ENCODE results near the gene NXPH2.
A peak's percentile ranks its signal among the peaks of the same experiment; 100 is the strongest.

DNA sequence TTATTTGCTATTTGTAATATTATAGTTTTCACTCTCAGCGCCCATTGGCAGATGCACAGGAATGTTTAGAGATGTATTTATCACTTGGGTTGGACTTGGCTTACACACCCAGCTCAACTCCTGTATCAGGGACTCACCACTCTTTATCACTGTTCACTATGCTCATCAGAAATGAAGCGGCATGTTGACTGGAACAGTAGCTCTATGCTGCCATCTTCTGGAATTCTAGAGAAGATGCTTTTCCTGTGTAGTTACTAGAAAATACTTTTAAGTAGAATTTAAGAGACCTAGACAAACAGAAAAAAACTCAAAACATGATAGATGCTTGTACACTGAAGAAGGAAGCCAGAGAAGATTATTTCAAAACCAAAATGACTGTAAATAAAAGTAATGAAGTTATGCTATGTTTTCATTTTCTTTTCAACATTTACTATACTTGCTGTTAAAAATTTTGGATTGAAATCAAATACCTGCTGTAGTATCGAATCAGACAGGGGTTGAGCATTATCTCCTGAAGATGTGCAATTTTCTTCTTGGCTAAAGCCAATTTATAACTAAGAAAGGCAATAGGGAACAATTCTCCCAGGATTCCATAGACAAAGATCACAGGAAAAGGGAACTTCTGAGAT lies 47.4 kb upstream of the NXPH2 start:
- TF ChIP-seq, protein P1, sequence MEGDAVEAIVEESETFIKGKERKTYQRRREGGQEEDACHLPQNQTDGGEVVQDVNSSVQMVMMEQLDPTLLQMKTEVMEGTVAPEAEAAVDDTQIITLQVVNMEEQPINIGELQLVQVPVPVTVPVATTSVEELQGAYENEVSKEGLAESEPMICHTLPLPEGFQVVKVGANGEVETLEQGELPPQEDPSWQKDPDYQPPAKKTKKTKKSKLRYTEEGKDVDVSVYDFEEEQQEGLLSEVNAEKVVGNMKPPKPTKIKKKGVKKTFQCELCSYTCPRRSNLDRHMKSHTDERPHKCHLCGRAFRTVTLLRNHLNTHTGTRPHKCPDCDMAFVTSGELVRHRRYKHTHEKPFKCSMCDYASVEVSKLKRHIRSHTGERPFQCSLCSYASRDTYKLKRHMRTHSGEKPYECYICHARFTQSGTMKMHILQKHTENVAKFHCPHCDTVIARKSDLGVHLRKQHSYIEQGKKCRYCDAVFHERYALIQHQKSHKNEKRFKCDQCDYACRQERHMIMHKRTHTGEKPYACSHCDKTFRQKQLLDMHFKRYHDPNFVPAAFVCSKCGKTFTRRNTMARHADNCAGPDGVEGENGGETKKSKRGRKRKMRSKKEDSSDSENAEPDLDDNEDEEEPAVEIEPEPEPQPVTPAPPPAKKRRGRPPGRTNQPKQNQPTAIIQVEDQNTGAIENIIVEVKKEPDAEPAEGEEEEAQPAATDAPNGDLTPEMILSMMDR (IDR thresholded peaks at IDR 0.05): peak; percentile 56 to 72 (median 59)
- TF ChIP-seq POLR2A (IDR thresholded peaks at IDR 0.05): no peak
